ENCODE results near the gene ACOXL. TPM values are rescaled to one million over a fixed set of nuclear protein-coding genes. Genes with fewer than 3 reads are reported as not detected.

Gene ACOXL
- total and polyA plus RNA-seq, 10 of the 15 experiments (the other 5 are each of a cell fraction or from before 2014, with no cell fraction given), result 0.05 to 1.3 (median 0.71) TPM

GRCh38 chr2:110718382-110718781 is 14.0 kb upstream of the ACOXL start (continued):
- TF ChIP-seq RELB (IDR thresholded peaks at IDR 0.05; ENCODE audit: low read depth), result peak; percentile 53; the same call in 1 of the 2 replicates
- 0 out of 2 replicates have a peak, but pooled peaks have one; percentile 27 for TF ChIP-seq CREM (IDR thresholded peaks at IDR 0.05; ENCODE audit: low read depth)
- peak; percentile 73 for TF ChIP-seq MEF2B (IDR thresholded peaks at IDR 0.05; ENCODE audit: partially characterized antibody, poor library complexity, severe bottlenecking)
- TF ChIP-seq SKIL (IDR thresholded peaks at IDR 0.05; ENCODE audit: low read depth, poor library complexity, severe bottlenecking), result no peak
- peak; percentile 89 for TF ChIP-seq MEF2A (IDR thresholded peaks at IDR 0.05; ENCODE audit: insufficient read depth, low read depth, low read length)
- TF ChIP-seq IKZF1 (conservative IDR thresholded peaks at IDR 0.05), result 0 out of 2 replicates have a peak, but pooled peaks have one; percentile 33

GRCh38 chr2:110718990-110719389 is 13.4 kb upstream of the ACOXL start:
- Histone ChIP-seq H4K20me1 (ENCODE audit: control insufficient read depth, insufficient read depth) (no peaks in the 10 kb centered on the region), H2AFZ (ENCODE audit: control insufficient read depth, low read depth, low read length) (no peak overlapping the region), H3K27me3 (replicated peaks in 1 of 2; ENCODE audit: control insufficient read depth in 2 of 2, insufficient read depth in 2 of 2, low read length in 1 of 2) (peaks cover 0 to 3% of the 10 kb centered on the region in 2 experiments; a peak in 1 of 4 replicates), H3K4me3 (no peak overlapping the region), H3K36me3 (ENCODE audit: control insufficient read depth in 2 of 2, insufficient read depth in 2 of 2, low read length in 1 of 2) (no peaks in the 10 kb centered on the region), H3K27ac (ENCODE audit: control insufficient read depth, insufficient read depth) (no peak overlapping the region), H3K4me1 (ENCODE audit: control insufficient read depth, insufficient read depth, low read length) (no peaks in the 10 kb centered on the region), H3K4me2 (ENCODE audit: control insufficient read depth, insufficient read depth) (no peak overlapping the region), H3K9ac (ENCODE audit: control insufficient read depth, insufficient read depth, low read length) (no peak overlapping the region), H3K9me3 (replicated peaks; ENCODE audit: control insufficient read depth, insufficient read depth, low read length) (no peaks in the 10 kb centered on the region), H3K79me2 (ENCODE audit: control insufficient read depth, insufficient read depth, low read length) (no peaks in the 10 kb centered on the region)
- ChIA-PET RAD21 (ENCODE audit: unreplicated experiment) (interaction anchor here (0.8 to 2.1 kb wide), 7 partner anchors 8 to 40 kb away, joined by 3 to 11 read pairs (median 4); partner anchors contain the start of genes ACOXL and BUB1), CTCF (interaction anchor here (0.9 to 1.5 kb wide), 6 partner anchors 12 to 44 kb away, joined by 3 to 5 read pairs (median 4); no protein-coding TSS in a partner anchor), SMC1A (ENCODE audit: uncharacterized antibody, unreplicated experiment) (interaction anchor here (0.7 to 6.9 kb wide), 11 partner anchors 9 to 42 kb away, joined by 3 to 43 read pairs (median 6); partner anchors contain the start of genes ACOXL and BUB1), POLR2A (interaction anchor here (0.7 to 1.6 kb wide), 3 partner anchors 17 to 30 kb away, joined by 3 to 4 read pairs (median 3); no protein-coding TSS in a partner anchor)
- in situ Hi-C loops (cut with MboI), result no loop called here
- ATAC-seq, result no peak
- intact Hi-C loops (cut with micrococcal nuclease; ENCODE audit: unreplicated experiment), result no loop called here
- no peak for FAIRE-seq
- no TSS peak for BruUV-seq (replicated peaks)
- 28% methylated on average over 2 of the region's 2 CpGs for WGBS (ENCODE audit: insufficient coverage, insufficient replicate concordance, low lambda C conversion rate, missing lambda C conversion rate)
- TF ChIP-seq IKZF2 (IDR thresholded peaks at IDR 0.05) (no peak), DPF2 (IDR thresholded peaks at IDR 0.05) (no peak)
- no peak for DNase-seq (ENCODE audit: low read depth, low spot score)

All from GM12878 (cell line).